Measurements from ENCODE around the gene SCG3. TPM values are rescaled to one million over a fixed set of nuclear protein-coding genes. Genes with fewer than 3 reads are reported as not detected.

Gene SCG3
- total and polyA plus RNA-seq, 3 experiments from 2014 or later = not detected

- Mint-ChIP-seq H3K27ac (peak overlapping the region; percentile 55 to 97 (median 66)), H3K4me1 (peaks cover 53 to 70% (median 61%) of the 10 kb centered on the region in 3 donors), H3K27me3 (peaks cover 0 to 2% of the 10 kb centered on the region in 2 donors), H3K4me3 (peak overlapping the region in 2 of 7 donors; percentile 54 to 78), H3K36me3 (peaks cover 0 to 49% (median 15%) of the 10 kb centered on the region in 3 donors), H3K9me3 (no peaks in the 10 kb centered on the region)
- ChIA-PET CTCF (interaction anchor here (1.3 kb wide), 1 partner anchor 12 kb away, joined by 5 read pairs; the partner anchor contains the start of gene LYSMD2), POLR2A (no interaction called here)
- peaks cover 37% of the 10 kb centered on the region for H3K4me1 ChIP-seq (ENCODE audit: insufficient read depth, low read length)
- no peak overlapping the region for H3K4me3 ChIP-seq (ENCODE audit: low read length)
- DNase-seq = no peak
- H3K27me3 ChIP-seq (ENCODE audit: insufficient read depth, low read length, poor library complexity, severe bottlenecking) = no peaks in the 10 kb centered on the region
- H3K27ac ChIP-seq (ENCODE audit: low read depth, low read length) = no peak overlapping the region
- H3K36me3 ChIP-seq (ENCODE audit: insufficient read depth, low read length) = no peaks in the 10 kb centered on the region
- H3K9me3 ChIP-seq (ENCODE audit: low read length) = no peaks in the 10 kb centered on the region
These were observed 42.9 kb downstream of the SCG3 start for GRCh38 chr15:51724199-51724598.

DNA sequence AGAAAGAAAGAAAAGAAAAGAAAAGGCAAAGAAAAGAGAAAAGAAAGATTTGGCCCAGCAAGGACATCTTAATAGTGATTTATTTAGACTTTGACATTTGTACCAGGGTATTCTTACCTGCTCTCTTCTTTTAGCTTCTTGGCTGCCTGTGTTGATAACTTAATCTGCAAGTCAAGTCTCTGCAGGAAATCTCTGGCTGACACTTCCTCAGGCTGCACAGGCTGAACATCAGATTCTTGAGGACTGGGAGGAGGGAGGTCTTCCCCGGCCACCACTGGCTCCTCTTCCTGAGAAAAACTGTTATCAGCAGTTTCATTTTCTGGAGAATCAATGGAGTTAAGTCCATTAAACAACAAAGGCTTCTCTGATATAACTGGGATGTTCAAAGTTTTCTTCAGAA is 43.4 kb downstream of the SCG3 start:
- no peak overlapping the region for H3K27ac ChIP-seq (ENCODE audit: low read depth, low read length)
- no peaks in the 10 kb centered on the region for H3K9me3 Mint-ChIP-seq
- CTCF ChIA-PET = interaction anchor here (1.3 to 2.0 kb wide), 2 partner anchors 12 to 52 kb away, joined by 5 to 6 read pairs; partner anchors contain the start of gene LYSMD2
- peak overlapping the region in 6 of 7 donors; percentile 12 to 78 (median 48) for H3K4me3 Mint-ChIP-seq
- H3K4me1 Mint-ChIP-seq = peaks cover 55 to 72% (median 65%) of the 10 kb centered on the region in 3 donors
- no peaks in the 10 kb centered on the region for H3K36me3 ChIP-seq (ENCODE audit: insufficient read depth, low read length)
- H3K4me1 ChIP-seq (ENCODE audit: insufficient read depth, low read length) = peaks cover 41% of the 10 kb centered on the region
- no peak for DNase-seq
- H3K27me3 Mint-ChIP-seq = peaks cover 0 to 2% of the 10 kb centered on the region in 2 donors
- no peaks in the 10 kb centered on the region for H3K27me3 ChIP-seq (ENCODE audit: insufficient read depth, low read length, poor library complexity, severe bottlenecking)
- peaks cover 0 to 49% (median 15%) of the 10 kb centered on the region in 3 donors for H3K36me3 Mint-ChIP-seq
- H3K27ac Mint-ChIP-seq = peak overlapping the region; percentile 17 to 97 (median 66)
- H3K9me3 ChIP-seq (ENCODE audit: low read length) = no peaks in the 10 kb centered on the region
- POLR2A ChIA-PET = no interaction called here
- no peak overlapping the region for H3K4me3 ChIP-seq (ENCODE audit: low read length)

DNA sequence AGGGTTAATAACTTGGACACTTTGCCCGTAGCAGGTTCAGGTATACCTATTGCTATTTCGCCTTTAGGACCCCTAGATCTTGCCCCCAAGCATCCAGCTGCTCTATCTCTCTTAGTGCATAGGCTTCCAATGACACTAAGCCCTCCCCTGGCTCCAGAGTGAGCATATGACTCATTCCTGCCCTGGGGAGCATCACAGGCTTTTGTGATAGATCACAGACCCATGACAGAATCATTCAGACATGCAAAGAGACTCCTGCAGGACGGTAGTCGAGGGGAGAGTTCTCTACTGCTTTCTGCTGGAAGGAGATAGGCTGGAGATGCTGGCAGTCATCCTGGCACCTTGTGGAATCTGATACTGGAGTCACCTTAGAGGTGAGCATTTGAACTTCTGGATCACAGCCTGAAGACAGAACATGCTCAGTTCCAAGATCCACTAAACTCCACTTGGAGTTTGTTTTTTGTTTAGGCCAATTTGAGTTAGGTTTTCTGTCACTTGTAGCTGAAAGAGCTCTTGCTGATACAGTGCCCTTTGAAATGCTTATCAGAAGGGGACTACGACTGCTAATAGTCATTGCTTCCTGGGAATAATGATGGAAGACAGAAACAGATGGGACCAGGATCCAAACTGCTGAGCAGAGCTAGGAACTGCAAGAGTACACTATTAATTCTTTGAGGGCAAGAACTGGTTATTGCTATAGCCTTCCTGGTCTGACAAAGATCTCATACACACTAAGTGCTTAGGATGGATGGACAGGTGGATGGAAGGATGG is 45.2 kb downstream of the SCG3 start:
- no peak overlapping the region for H3K27ac ChIP-seq (ENCODE audit: low read depth, low read length)
- H3K27me3 ChIP-seq (ENCODE audit: insufficient read depth, low read length, poor library complexity, severe bottlenecking) = no peaks in the 10 kb centered on the region
- no peak overlapping the region for H3K4me3 ChIP-seq (ENCODE audit: low read length)
- no peaks in the 10 kb centered on the region for H3K36me3 ChIP-seq (ENCODE audit: insufficient read depth, low read length)
- H3K27ac Mint-ChIP-seq = peak overlapping the region; percentile 49 to 89 (median 82)
- no peaks in the 10 kb centered on the region for H3K9me3 Mint-ChIP-seq
- peaks cover 0 to 2% of the 10 kb centered on the region in 2 donors for H3K27me3 Mint-ChIP-seq
- H3K4me3 Mint-ChIP-seq = peak overlapping the region in 3 of 7 donors; percentile 22 to 49 (median 45)
- ChIA-PET CTCF (interaction anchor here (1.2 to 2.0 kb wide), 4 partner anchors 8 to 50 kb away, joined by 3 to 6 read pairs (median 4); no protein-coding TSS in a partner anchor), POLR2A (no interaction called here)
- no peaks in the 10 kb centered on the region for H3K9me3 ChIP-seq (ENCODE audit: low read length)
- peaks cover 59% of the 10 kb centered on the region for H3K4me1 ChIP-seq (ENCODE audit: insufficient read depth, low read length)
- peak in 1 of 5 donors; percentile 54 for DNase-seq
- H3K36me3 Mint-ChIP-seq = peaks cover 0 to 41% (median 9%) of the 10 kb centered on the region in 3 donors
- H3K4me1 Mint-ChIP-seq = peaks cover 70 to 85% (median 83%) of the 10 kb centered on the region in 3 donors

DNA sequence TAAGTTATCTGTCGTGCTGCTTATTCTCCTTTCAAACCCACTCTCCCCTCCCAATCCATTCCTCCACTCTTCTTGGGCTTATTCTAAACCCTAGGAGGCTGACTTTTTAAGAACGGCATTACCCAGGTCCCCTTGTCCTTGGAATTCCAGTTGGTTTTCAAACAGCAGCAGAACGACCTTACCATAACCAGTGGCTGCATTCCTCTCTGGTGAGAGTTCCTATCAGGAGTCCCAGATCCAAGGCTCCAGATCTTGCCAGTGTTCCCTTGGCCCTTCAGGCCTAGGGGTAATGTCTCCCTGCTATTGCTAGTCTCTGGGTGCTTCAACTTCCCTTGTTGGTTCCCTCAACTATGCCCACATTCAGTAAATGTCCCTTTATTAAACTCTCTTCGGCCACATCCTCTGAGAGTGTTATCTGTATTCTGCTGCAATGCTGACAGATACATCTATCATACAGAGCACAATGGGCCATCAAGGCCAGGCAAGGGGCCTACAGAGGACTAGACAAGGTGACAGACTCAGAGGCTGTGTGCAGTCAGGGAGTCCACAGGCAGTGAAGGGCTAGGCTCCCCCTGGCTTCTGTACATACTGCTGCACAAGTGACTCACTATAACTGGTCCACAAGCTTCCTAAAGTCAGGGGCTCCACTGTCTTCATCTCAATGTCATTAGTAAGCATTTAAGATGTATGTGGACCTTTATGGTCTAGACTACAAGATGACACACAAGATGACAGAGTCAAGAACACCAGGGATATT is 46.0 kb downstream of the SCG3 start:
- ChIA-PET POLR2A (no interaction called here), CTCF (no interaction called here)
- Mint-ChIP-seq H3K4me3 (peak overlapping the region in 2 of 7 donors; percentile 49 to 55), H3K9me3 (no peaks in the 10 kb centered on the region), H3K27me3 (peaks cover 0 to 2% of the 10 kb centered on the region in 2 donors), H3K27ac (peak overlapping the region; percentile 49 to 97 (median 84)), H3K4me1 (peaks cover 74 to 86% (median 86%) of the 10 kb centered on the region in 3 donors), H3K36me3 (peaks cover 0 to 36% (median 6%) of the 10 kb centered on the region in 3 donors)
- H3K4me3 ChIP-seq (ENCODE audit: low read length) = no peak overlapping the region
- no peaks in the 10 kb centered on the region for H3K36me3 ChIP-seq (ENCODE audit: insufficient read depth, low read length)
- no peak for DNase-seq
- H3K9me3 ChIP-seq (ENCODE audit: low read length) = no peaks in the 10 kb centered on the region
- no peak overlapping the region for H3K27ac ChIP-seq (ENCODE audit: low read depth, low read length)
- peaks cover 64% of the 10 kb centered on the region for H3K4me1 ChIP-seq (ENCODE audit: insufficient read depth, low read length)
- no peaks in the 10 kb centered on the region for H3K27me3 ChIP-seq (ENCODE audit: insufficient read depth, low read length, poor library complexity, severe bottlenecking)

DNA sequence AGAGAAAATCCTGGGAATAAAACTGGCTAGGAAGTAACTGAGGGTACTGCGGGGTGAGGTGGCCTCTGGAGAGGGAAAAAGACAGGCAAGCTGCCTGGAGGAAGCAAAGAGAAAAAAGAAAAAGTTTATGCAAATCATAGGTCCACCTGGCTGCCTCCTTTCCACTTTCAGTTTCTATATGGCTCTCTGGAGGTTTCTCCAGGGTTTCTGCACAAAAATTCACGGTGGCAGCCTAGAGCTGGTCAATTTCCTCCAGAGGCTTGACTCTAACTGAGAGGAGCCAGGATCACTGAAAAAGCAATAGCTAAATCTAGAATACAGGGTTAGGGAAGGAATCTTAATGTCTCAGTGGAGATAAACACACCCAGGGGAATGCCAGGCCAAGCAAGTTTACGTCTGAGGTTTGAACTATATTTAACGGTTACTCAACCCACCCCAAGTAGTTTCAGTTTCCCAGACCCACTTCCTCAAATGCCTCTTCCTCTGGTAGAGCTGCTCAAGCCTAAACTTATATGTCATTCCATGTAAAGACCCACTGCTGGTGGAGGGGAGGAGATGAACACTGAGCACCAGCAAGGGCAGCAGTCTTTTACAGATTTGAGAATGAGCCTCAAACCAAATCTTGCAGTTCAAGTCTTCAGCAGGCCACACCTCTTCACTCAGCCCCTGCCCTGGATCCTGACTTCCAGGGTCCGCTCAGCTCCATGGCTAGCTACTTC is 50.4 kb downstream of the SCG3 start:
- Histone ChIP-seq H3K27me3 (ENCODE audit: insufficient read depth, low read length, poor library complexity, severe bottlenecking) (no peaks in the 10 kb centered on the region), H3K4me1 (ENCODE audit: insufficient read depth, low read length) (peaks cover 85% of the 10 kb centered on the region), H3K9me3 (ENCODE audit: low read length) (no peaks in the 10 kb centered on the region), H3K27ac (ENCODE audit: low read depth, low read length) (peak overlapping the region; percentile 65), H3K4me3 (ENCODE audit: low read length) (peak overlapping the region; percentile 59), H3K36me3 (ENCODE audit: insufficient read depth, low read length) (no peaks in the 10 kb centered on the region)
- peak in 4 of 5 donors; percentile 15 to 65 (median 55) for DNase-seq
- Mint-ChIP-seq H3K4me1 (peaks cover 83 to 97% (median 95%) of the 10 kb centered on the region in 3 donors), H3K4me3 (peak overlapping the region; percentile 79 to 92 (median 86)), H3K27me3 (no peaks in the 10 kb centered on the region), H3K27ac (peak overlapping the region; percentile 90 to 99 (median 97)), H3K36me3 (peaks cover 0 to 28% (median 3%) of the 10 kb centered on the region in 3 donors), H3K9me3 (no peaks in the 10 kb centered on the region)
- ChIA-PET CTCF (interaction anchor here (1.4 to 6.4 kb wide), 3 partner anchors 8 to 81 kb away, joined by 3 to 43 read pairs (median 23); no protein-coding TSS in a partner anchor), POLR2A (no interaction called here)

DNA sequence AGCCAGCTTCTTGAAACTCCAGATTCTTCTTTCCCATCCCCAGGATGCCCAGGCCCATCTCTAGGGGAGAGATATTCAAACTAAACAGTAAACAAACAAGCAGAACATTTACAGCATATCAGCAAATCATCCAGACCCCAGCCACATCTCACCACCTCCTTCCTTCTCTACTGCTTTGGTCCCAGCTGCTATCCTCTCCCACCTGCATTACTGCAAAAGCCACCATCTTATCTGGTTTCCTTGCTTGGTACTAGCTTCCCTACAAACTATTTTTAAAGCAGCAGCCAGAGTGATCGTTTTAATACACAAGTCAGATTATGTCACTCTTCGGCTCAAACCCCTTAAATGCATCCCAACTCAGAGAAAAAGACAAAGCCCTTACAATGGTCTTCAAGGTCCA is 51.3 kb downstream of the SCG3 start:
- no peaks in the 10 kb centered on the region for H3K36me3 ChIP-seq (ENCODE audit: insufficient read depth, low read length)
- peak overlapping the region; percentile 65 for H3K27ac ChIP-seq (ENCODE audit: low read depth, low read length)
- Mint-ChIP-seq H3K9me3 (no peaks in the 10 kb centered on the region), H3K36me3 (peaks cover 0 to 29% (median 3%) of the 10 kb centered on the region in 3 donors), H3K27ac (peak overlapping the region; percentile 90 to 99 (median 97)), H3K4me1 (peaks cover 75 to 89% (median 87%) of the 10 kb centered on the region in 3 donors), H3K4me3 (peak overlapping the region; percentile 23 to 92 (median 84)), H3K27me3 (no peaks in the 10 kb centered on the region)
- no peak overlapping the region for H3K4me3 ChIP-seq (ENCODE audit: low read length)
- POLR2A ChIA-PET = no interaction called here
- H3K27me3 ChIP-seq (ENCODE audit: insufficient read depth, low read length, poor library complexity, severe bottlenecking) = no peaks in the 10 kb centered on the region
- DNase-seq = no peak
- H3K4me1 ChIP-seq (ENCODE audit: insufficient read depth, low read length) = peaks cover 76% of the 10 kb centered on the region
- no peaks in the 10 kb centered on the region for H3K9me3 ChIP-seq (ENCODE audit: low read length)
- CTCF ChIA-PET = interaction anchor here (1.4 to 6.4 kb wide), 3 partner anchors 7 to 82 kb away, joined by 3 to 43 read pairs (median 23); no protein-coding TSS in a partner anchor

GRCh38 chr15:51735228-51736010 is 54.1 kb downstream of the SCG3 start:
- no peaks in the 10 kb centered on the region for H3K36me3 ChIP-seq (ENCODE audit: insufficient read depth, low read length)
- peaks cover 70 to 81% (median 79%) of the 10 kb centered on the region in 3 donors for H3K4me1 Mint-ChIP-seq
- H3K27ac ChIP-seq (ENCODE audit: low read depth, low read length) = peak overlapping the region; percentile 56
- no peaks in the 10 kb centered on the region for H3K27me3 ChIP-seq (ENCODE audit: insufficient read depth, low read length, poor library complexity, severe bottlenecking)
- H3K4me1 ChIP-seq (ENCODE audit: insufficient read depth, low read length) = peaks cover 67% of the 10 kb centered on the region
- DNase-seq = peak in 3 of 5 donors; percentile 34 to 52 (median 49)
- H3K4me3 ChIP-seq (ENCODE audit: low read length) = peak overlapping the region; percentile 78
- H3K9me3 Mint-ChIP-seq = no peaks in the 10 kb centered on the region
- ChIA-PET CTCF (interaction anchor here (1.0 to 6.4 kb wide), 9 partner anchors 9 to 85 kb away, joined by 3 to 43 read pairs (median 5); no protein-coding TSS in a partner anchor), POLR2A (no interaction called here)
- peaks cover 0 to 27% (median 3%) of the 10 kb centered on the region in 3 donors for H3K36me3 Mint-ChIP-seq
- H3K4me3 Mint-ChIP-seq = peak overlapping the region; percentile 88 to 97 (median 93)
- H3K9me3 ChIP-seq (ENCODE audit: low read length) = no peaks in the 10 kb centered on the region
- no peaks in the 10 kb centered on the region for H3K27me3 Mint-ChIP-seq
- peak overlapping the region; percentile 92 to 99 (median 96) for H3K27ac Mint-ChIP-seq

Data from CD8-positive, alpha-beta memory T cell (primary cell).